Epithelial cell of proximal tubule (primary cell): ENCODE measurements around the gene NSDHL. TPM values are rescaled to one million over a fixed set of nuclear protein-coding genes. Genes with fewer than 3 reads are reported as not detected.

Experiments
- DNase-seq: peaks from one replicate; pipeline ENCODE4 v3.0.0-alpha.2; 2011; ENCODE audit warnings: low read depth
- H3K4me3 ChIP-seq: 2 replicates; pipeline ENCODE4 v1.5.1; 2011; ENCODE audit warnings: low read depth, mild to moderate bottlenecking, low read length
- CTCF ChIP-seq: conservative IDR thresholded peaks from 2 replicates; pipeline ENCODE4 v1.5.1; 2012; ENCODE audit warnings: low read depth, mild to moderate bottlenecking, low read length
- total RNA-seq: library from RNA; depleted of rRNA; stranded (reverse); fragments of >200 nt; gene quantifications from 2 replicates; pipeline ENCODE4 v1.2.3, GENCODE V29; 2015

The NSDHL gene
- total RNA-seq, 1 donor from 2014 or later, result 19.3 TPM

- no peak for DNase-seq
- TF ChIP-seq CTCF, result no peak
- no peak overlapping the region for H3K4me3 ChIP-seq
Observed at GRCh38 chrX:152866386-152866785, 35.5 kb downstream of the NSDHL start.

GRCh38 chrX:152869972-152870371, 39.1 kb downstream of the NSDHL start:
- no peak overlapping the region for H3K4me3 ChIP-seq
- no peak for DNase-seq
- peak; percentile 11 for TF ChIP-seq CTCF

- DNase-seq, result no peak
- no peak for TF ChIP-seq CTCF
Observed at GRCh38 chrX:152871260-152871659, 40.4 kb downstream of the NSDHL start.

GRCh38 chrX:152872522-152872921, 41.7 kb downstream of the NSDHL start:
- H3K4me3 ChIP-seq, result no peak overlapping the region
- DNase-seq, result no peak
- no peak for TF ChIP-seq CTCF

More at GRCh38 chrX:152871260-152871659, 40.4 kb downstream of the NSDHL start:
- H3K4me3 ChIP-seq, result no peak overlapping the region

- H3K4me3 ChIP-seq, result no peak overlapping the region
- no peak for TF ChIP-seq CTCF
- DNase-seq, result no peak
Observed at GRCh38 chrX:152873361-152873760, 42.5 kb downstream of the NSDHL start.

- no peak for DNase-seq
- TF ChIP-seq CTCF, result no peak
- no peak overlapping the region for H3K4me3 ChIP-seq
Observed at GRCh38 chrX:152876931-152877840, 46.3 kb downstream of the NSDHL start.
